Measurements from ENCODE around the gene RBM44. TPM values are rescaled to one million over a fixed set of nuclear protein-coding genes. Genes with fewer than 3 reads are reported as not detected.
"Not testable (repeated sequence)": the region's sequence is repeated elsewhere in the genome, so short reads cannot be mapped to it uniquely, and the experiment has no call there.

The RBM44 gene
- polyA plus RNA-seq, 4 donors, result 0.44 to 0.90 (median 0.62) TPM

DNA sequence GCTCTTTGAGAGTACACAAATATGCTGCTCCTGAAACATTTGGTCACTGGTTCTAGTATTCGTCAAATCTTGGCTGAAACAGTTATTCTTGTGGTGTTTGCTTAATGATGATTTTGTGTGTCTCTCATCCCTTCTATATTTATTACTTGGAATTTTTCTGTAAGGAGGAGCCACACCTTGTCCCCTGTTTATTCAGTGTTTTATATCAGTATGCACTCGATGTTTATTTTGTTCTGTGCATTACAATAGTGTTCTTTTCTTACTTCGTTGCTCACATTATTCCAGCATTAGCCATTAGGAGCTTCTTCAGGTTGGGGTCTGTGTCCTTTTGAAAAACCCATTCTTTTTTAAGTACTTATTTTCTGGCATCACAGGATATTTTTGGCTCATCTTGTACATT is 55.7 kb downstream of the RBM44 start:
- DNase-seq (ENCODE audit: low read depth in 4 of 4, low spot score in 3 of 4), result no peak

- no peak for DNase-seq (ENCODE audit: low read depth in 4 of 4, low spot score in 3 of 4)
These were observed 59.2 kb downstream of the RBM44 start for GRCh38 chr2:237857791-237858190.

GRCh38 chr2:237858294-237859081 is 59.9 kb downstream of the RBM44 start:
- DNase-seq (ENCODE audit: low read depth in 4 of 4, low spot score in 3 of 4), result peak in 3 of 4 donors; percentile 47 to 59 (median 55)

DNA sequence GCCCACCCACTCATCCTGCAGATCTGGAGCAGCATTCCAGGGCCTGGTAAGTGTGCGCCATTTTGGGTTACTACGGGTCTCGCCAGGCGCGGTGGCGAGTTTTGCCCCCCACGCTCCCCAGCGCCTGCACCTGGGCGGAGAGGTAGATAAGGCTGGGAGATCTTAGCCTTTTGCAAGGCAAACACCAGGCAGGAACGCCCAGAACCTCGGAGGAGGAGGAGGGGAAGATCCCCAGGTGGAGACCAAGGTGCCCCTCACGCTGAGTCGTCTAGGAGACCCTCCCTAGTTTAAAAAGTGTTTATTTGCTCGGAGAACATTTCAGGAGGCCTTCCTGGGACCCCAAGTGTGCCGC is 60.5 kb downstream of the RBM44 start:
- no peak for DNase-seq (ENCODE audit: low read depth in 4 of 4, low spot score in 3 of 4)

GRCh38 chr2:237859533-237860272 is 61.1 kb downstream of the RBM44 start, which contains the start of gene RAMP1:
TSS of gene RAMP1 (plus strand) at chr2:237859623. CDS start at chr2:237859676, 53 bp downstream.
- no peak for DNase-seq (ENCODE audit: low read depth in 4 of 4, low spot score in 3 of 4)

DNA sequence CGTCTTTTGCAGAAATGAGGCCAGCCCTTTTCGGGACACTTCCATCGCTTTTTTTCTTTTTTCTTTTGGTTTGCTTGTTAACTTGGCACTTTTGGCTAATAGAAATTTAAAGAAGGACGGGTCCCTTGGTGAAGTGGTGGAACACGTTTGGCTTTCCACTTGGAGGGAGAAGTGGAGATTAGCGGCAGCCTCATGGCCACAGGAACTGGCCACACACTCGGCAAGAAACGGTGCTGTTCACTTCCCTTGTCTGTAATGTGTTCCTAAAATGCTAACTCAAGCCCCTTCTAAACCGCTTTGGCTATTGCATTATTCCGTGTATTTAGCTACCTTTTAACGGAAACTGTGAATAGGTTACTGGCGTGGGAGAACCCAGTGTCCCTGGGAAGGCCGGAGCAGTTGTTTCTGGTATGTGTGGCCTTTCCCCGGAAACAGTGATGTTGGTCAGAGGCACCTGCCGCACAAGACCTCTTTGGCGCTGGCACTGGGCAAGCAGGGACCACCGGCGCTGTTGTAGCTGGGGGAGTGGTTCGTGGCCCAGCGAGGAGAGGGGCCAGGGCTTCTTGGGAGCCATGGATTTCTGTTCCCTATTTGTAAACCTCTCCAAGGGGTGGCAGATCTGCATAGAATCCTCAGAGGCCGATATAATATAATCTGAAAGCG is 61.8 kb downstream of the RBM44 start:
- DNase-seq (ENCODE audit: low read depth in 4 of 4, low spot score in 3 of 4), result no peak

GRCh38 chr2:237861875-237862527 is 63.4 kb downstream of the RBM44 start:
- no peak for DNase-seq (ENCODE audit: low read depth in 4 of 4, low spot score in 3 of 4)

GRCh38 chr2:237862528-237862895 is 63.9 kb downstream of the RBM44 start:
- DNase-seq (ENCODE audit: low read depth in 4 of 4, low spot score in 3 of 4), result no peak

GRCh38 chr2:237863102-237863511 is 64.5 kb downstream of the RBM44 start:
- no peak for DNase-seq (ENCODE audit: low read depth in 4 of 4, low spot score in 3 of 4)

- no peak for DNase-seq (ENCODE audit: low read depth in 4 of 4, low spot score in 3 of 4)
These were observed 65.3 kb downstream of the RBM44 start for GRCh38 chr2:237863689-237864443.

- no peak for DNase-seq (ENCODE audit: low read depth in 4 of 4, low spot score in 3 of 4)
These were observed 65.9 kb downstream of the RBM44 start for GRCh38 chr2:237864444-237864931.

DNA sequence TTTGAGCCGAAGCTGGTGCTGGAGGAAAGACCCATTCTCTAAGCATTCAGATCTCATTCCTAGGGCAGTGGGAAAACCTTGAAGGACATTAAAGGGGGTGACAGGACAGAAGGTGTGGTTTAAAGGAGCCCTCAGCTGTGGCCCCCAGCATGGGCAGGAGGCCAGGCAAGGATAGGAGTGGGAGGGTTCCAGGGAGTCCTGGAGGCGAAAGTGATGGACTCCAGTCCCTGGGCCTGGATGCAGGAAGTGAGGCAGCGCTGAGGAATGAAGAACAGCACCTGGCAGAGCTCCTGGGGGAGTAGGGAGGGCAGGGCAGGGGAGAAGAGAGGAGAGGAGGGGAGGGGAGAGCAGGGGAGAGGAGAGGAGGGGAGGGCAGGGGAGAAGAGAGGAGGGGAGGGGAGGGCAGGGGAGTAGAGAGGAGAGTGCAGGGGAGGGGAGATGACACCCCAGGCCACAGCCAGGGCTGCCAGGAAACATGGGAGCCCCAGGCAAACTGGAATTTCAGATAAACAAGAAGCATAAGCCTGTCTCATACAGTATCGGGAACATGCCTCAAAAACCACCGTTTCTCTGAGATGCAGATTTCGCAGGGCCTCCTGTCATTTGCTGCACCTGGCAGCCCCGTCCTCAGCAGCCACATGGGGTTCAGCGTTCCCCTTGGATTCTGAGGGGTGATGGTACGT is 66.5 kb downstream of the RBM44 start:
- DNase-seq (ENCODE audit: low read depth in 4 of 4, low spot score in 3 of 4), result no peak

DNA sequence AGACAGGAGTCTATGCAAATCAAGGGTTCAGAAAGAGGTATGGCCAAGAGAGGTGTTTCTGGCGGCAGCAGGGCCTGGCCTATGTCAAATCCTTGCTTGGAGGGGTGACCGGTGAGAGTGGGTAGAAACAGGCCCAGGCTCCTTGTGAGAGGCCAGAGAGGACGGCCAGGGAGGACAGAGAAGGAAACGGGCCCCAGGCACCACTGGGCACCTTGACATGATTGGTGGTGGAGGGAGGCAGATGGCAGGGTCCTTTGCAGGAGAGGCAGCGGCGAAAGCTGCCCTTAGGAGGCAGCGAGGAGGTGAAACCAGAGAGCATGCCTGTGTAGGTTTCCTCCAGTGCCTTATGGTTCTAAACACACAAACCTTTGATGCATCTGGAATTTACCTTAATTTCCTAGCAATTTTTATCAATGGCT is 67.1 kb downstream of the RBM44 start:
- DNase-seq (ENCODE audit: low read depth in 4 of 4, low spot score in 3 of 4), result no peak

GRCh38 chr2:237866101-237866621 is 67.6 kb downstream of the RBM44 start:
- no peak for DNase-seq (ENCODE audit: low read depth in 4 of 4, low spot score in 3 of 4)

DNA sequence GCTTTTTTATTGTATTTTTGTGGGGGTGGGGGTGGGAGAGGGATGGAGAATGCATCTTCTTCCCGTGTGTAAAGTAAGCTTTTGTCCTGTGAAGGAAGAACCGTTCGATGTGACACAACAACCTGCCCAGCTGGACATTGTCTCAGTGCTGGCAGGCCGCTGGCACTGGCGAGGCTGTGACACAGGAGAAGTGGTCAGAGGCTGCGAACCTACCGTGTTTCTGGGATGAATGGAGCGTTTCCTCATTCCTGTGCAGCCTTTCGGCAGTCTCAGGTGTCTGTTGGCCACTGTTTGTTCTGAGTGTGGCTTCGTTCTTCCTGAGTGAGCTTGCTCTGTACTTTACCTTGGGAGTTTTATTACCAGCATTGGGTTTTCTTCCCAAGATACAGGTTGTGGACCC is 68.9 kb downstream of the RBM44 start:
- DNase-seq (ENCODE audit: low read depth in 4 of 4, low spot score in 3 of 4), result no peak

DNA sequence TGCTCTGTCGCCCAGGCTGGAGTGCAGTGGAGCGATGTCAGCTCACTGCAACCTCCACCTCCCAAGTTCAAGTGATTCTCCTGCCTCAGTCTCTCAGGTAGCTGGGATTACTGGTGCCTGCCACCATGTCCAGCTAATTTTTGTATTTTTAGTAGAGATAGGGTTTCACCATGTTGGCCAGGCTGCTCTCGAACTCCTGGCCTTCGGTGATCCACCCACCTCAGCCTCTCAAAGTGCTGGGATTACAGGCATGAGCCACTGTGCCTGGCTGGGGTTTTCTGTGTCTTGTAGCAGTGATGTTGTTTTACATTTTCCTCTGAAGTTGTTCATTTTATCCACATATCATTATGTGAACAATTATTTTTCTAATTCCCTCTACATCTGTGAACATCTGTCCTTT is 69.5 kb downstream of the RBM44 start:
- DNase-seq (ENCODE audit: low read depth in 4 of 4, low spot score in 3 of 4), result not testable (repeated sequence)

- no peak for DNase-seq (ENCODE audit: low read depth in 4 of 4, low spot score in 3 of 4)
These were observed 70.2 kb downstream of the RBM44 start for GRCh38 chr2:237868631-237869342.

GRCh38 chr2:237869343-237870102 is 70.9 kb downstream of the RBM44 start:
- DNase-seq (ENCODE audit: low read depth in 4 of 4, low spot score in 3 of 4), result no peak
